GM19035 (cell line): Measurements from ENCODE around the gene C4orf51.
"Not testable (repeated sequence)": the region's sequence is repeated elsewhere in the genome, so short reads cannot be mapped to it uniquely, and the experiment has no call there.

Experiments
- ATAC-seq: cut with Tn5 transposase; IDR thresholded peaks from one replicate; pipeline ENCODE4 v1.9.1; 2021; ENCODE audit not compliant: unreplicated experiment

The C4orf51 gene

GRCh38 chr4:145679991-145680455 is at the start of gene C4orf51:
TSS of gene C4orf51 (plus strand) at chr4:145680146. CDS start at chr4:145680204, 58 bp downstream.
- ATAC-seq: no peak

DNA sequence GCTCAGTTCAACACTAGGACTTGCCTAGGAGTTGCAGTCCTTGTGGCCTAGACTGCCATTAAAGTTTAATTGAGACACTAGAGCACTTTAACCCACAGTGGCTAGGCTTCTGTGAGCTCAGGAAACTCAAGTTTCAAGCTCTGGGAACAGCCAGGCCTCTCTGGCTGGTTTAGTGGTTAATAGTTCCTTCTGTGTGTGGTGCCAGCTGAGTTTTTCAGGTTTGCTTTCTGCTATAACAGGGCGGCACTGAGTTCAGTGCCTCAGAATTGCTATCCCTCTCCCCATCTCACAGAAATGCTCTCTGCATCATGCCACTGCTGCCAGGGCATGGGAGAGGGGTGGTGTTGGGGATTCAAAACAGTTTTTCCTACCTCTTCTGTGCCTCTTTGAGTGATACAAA is 44.8 kb upstream of the C4orf51 start:
- no peak for ATAC-seq

GRCh38 chr4:145635630-145636029 is 44.3 kb upstream of the C4orf51 start:
- ATAC-seq: no peak

GRCh38 chr4:145639186-145639698 is 40.7 kb upstream of the C4orf51 start:
- no peak for ATAC-seq

DNA sequence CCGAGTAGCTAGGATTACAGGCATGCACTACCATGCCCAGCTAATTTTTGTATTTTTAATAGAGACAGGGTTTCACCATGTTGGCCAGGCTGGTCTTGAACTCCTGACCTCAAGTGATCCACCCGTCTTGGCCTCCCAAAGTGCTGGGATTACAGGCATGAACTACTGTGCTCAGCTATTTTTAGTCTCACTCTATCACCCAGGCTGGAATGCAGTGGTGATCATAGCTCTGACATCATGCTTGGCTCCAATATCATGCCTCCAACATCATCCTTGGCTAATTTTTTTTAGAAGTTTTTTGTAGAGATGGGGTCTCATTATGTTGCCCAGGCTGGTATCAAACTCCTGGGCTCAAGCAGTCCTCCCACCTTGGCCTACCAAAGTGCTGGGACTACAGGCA is 39.7 kb upstream of the C4orf51 start:
- not testable (repeated sequence) for ATAC-seq

- no peak for ATAC-seq
These were observed 36.7 kb upstream of the C4orf51 start for GRCh38 chr4:145643295-145643694.

- no peak for ATAC-seq
These were observed 35.2 kb upstream of the C4orf51 start for GRCh38 chr4:145644699-145645098.

- ATAC-seq: no peak
These were observed 23.8 kb upstream of the C4orf51 start for GRCh38 chr4:145656156-145656555.

- no peak for ATAC-seq
These were observed 19.9 kb upstream of the C4orf51 start for GRCh38 chr4:145660064-145660463.

DNA sequence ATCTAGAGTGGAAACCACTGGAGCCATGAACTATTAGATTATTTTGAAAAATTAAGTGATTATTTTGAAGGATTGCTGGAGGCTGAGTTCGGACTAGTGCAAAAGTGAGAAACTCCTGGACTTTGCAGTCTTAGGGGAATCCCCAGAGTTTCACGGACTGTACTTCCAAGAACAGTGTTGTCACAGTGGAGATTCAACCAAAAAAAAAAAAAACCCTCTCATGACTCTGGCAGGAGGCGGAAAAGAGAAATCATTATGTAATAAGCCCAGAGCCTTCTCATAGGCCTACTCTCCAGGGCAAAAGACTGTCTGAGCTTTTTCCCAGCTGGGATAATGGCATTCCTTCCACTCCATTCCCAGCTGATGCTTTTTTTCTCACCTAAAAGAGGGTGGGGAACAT is 16.8 kb upstream of the C4orf51 start:
- ATAC-seq: no peak

GRCh38 chr4:145665773-145666172 is 14.2 kb upstream of the C4orf51 start:
- ATAC-seq: no peak

DNA sequence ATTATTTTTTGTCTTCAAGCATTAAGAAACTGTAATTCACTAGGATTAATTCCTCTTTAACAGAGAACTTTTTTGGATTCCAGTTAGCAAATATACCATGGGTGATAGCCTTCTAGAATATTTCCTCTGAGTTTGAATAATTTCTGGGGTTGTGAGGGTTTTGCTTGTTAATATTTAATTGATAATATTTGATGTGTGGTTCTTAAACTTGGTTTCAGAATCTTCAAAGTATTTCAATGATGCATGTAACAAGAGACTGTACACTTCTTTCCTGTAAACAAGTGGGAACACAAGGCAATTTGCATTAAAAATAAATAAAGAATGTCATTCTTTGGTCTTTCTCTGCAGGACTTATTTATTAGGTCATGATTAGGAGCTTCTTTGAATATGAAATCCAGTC is 9.5 kb upstream of the C4orf51 start:
- no peak for ATAC-seq

DNA sequence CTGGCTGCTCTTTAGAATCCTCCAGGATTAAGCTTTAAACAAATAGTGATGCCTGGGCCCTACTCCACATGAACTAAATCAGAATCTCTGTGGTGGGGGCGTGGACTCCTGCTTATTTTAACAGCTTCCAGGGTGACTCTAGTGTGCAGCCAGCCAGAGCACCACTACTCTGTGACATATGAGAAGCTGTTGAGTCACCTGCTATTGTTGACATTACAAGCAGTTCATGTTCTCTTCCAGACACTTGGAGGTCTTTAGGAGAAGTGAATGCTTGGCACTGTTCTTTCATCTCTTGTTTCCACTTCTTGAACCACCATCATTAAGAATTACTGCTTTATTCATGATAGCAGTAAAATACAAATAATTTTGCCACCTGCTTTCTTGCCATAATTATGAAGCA is 426 bp upstream of the C4orf51 start:
- no peak for ATAC-seq

DNA sequence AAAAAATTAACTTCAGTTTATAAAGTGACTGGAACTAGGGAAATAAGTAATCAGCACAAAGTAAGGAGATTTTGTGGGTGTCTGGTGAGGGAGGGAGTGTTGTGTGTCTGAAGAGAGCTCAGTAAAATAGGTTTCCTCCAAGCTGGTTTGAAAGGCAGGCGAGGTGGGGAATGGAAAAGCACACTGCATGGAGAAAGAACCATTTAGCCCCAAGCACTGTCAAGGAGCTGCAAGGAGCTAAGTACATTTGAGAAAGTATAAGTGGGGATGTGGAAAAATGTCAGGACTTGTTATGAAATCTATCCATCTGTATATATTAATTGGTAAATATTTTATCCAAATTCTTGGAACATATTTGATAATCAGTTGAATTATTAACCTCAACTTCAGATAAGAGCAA is 956 bp downstream of the C4orf51 start:
- no peak for ATAC-seq

GRCh38 chr4:145681518-145681917 is 1.6 kb downstream of the C4orf51 start:
- no peak for ATAC-seq

DNA sequence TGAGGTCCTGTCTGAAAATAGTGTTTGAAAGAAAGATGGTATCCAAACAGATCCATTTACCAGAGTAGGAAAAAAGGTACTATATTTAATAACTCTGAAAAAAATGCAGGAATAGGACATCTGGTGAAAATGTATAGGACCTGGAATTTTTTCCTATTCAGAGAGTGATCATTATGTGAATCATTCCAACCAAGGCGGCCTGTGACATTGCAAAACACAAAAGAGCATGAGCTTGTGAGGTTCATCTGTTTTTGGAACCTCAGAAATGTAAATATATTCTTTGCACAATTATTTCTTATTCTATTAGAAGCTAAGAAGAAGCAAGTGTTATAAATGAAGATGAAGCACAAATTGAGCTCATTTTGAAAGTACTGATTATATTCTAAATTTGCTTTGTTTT is 2.0 kb downstream of the C4orf51 start:
- ATAC-seq: no peak

GRCh38 chr4:145686991-145687390 is 7.0 kb downstream of the C4orf51 start:
- no peak for ATAC-seq

GRCh38 chr4:145690610-145691009 is 10.7 kb downstream of the C4orf51 start:
- no peak for ATAC-seq

DNA sequence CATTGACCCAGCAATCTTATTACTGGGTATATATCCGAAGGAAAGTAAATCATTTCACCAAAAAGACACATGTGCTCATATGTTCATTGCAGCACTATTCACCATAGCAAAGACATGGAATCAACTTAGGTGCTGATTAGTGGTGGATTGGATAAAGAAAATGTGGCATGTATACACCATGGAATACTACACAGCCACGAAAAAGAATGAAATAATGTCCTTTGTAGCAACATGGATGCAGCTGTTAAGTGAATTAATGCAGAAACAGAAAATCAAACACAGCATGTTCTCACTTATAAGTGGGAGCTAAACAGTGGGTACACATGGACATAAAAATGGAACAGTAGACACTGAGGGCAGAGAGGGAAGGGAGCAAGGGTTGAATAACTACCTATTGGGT is 11.5 kb downstream of the C4orf51 start:
- ATAC-seq: not testable (repeated sequence)

DNA sequence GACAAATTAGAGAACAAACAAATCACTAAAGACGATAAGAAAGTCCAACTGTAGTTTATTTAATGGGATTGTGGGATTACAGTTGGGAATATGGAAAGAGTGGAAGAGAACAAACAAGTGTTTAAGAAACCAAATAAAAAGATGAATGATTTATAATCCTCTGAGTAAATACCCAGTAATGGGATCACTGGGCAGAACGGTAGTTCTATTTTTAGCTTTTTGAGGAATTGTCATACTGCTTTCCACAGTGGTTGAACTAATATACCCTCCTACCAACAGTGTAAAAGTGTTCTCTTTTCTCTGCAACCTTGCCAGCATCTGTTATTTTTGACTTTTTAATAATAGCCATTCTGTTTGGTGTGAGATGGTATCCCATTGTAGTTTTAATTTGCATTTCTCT is 15.0 kb downstream of the C4orf51 start:
- ATAC-seq: no peak

- no peak for ATAC-seq
These were observed 17.4 kb downstream of the C4orf51 start for GRCh38 chr4:145697332-145697731.

DNA sequence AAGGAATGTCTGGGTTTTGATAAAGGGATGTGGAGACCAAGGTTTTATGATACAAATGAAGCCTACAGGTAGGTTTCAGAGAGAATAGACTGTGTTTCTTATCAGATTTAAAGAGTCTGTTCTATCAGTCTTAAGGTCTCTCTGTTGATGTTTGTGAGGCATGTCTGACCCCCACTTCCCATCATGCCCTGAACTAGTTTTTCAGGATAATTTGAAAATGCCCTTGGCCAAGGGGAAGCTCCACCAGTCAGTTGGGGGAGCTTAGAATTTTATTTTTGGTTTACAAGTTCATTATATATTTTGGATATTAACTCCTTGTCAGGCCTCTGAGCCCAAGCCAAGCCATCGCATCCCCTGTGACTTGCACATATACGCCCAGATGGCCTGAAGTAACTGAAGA is 18.6 kb downstream of the C4orf51 start:
- no peak for ATAC-seq

- ATAC-seq: no peak
These were observed 24.0 kb downstream of the C4orf51 start for GRCh38 chr4:145703850-145704497.
